ENCODE data around the gene HOATZ. TPM values are rescaled to one million over a fixed set of nuclear protein-coding genes. Genes with fewer than 3 reads are reported as not detected.
A peak's percentile ranks its signal among the peaks of the same experiment; 100 is the strongest.

Gene HOATZ
- total RNA-seq, 1 experiment from 2014 or later: not detected

DNA sequence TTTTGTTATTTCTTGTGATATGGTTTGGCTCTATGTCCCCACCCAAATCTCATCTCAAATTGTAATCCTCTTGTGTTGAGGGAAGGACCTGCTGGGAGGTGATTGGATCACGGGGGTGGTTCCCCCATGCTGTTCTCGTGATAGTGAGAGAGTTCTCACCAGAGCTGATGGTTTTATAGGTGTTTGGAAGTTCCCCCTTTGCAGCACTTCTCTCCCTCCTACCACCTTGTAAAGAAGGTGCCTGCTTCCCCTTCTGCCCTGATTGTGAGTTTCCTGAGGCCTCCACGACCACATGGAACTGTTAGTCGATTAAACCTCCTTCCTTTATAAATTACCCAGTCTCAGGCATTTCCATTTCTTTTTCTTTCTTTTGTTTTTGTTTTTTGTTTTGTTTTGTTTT is 63.2 kb downstream of the HOATZ start:
- no peak for DNase-seq (ENCODE audit: low spot score)

- no peak for DNase-seq (ENCODE audit: low spot score)
Observed at GRCh38 chr11:111581341-111581740, 66.8 kb downstream of the HOATZ start.

DNA sequence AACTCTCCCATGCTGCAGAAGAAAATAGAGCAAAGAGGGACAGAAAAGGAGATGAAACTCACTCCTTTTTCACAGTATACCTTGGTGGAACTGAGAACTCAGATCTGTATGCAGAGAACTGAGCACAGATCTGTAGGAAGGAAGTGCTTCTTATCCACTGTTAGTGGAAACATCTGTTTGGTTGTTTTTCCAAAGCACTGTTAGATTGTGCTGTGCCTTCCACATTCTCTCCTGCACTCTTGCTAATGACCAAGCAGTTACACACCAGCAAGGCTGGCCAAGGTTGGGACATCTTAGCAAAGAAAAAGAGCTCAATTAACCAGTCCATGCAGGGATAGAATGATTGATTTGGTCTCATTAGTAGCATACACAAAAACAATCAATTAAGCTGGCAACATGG is 67.6 kb downstream of the HOATZ start:
- DNase-seq (ENCODE audit: low spot score): no peak

DNA sequence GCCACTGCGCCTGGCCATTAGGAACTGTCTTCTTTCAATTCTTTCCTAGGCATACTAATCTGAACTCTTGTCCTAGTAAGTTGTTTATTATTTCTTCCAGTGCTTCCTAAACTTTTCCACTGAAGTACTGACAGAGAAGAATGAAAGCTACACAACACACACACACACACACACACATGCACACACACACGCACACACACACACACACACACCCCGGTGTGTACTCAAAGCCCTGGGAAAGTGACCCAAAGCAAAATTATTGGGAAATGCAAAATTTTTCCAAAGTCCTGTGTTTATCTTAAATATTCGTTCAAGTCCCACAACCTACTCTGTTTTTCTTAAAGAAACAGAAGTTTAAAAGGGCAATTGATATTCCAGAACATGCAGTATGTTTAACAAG is 68.3 kb downstream of the HOATZ start:
- no peak for DNase-seq (ENCODE audit: low spot score)

- no peak for DNase-seq (ENCODE audit: low spot score)
Observed at GRCh38 chr11:111585371-111585770, 70.8 kb downstream of the HOATZ start.

- peak; percentile 35 for DNase-seq (ENCODE audit: low spot score)
Observed at GRCh38 chr11:111586388-111586831, 71.8 kb downstream of the HOATZ start.

Other genes with a start within 250 kb of the HOATZ start
- not detected in 2 replicates for gene POU2AF3, start 216.2 kb upstream of the HOATZ start, total RNA-seq (2014; rRNA removed; shearing (Covaris generic))
- not detected in 2 replicates for gene POU2AF1, start 135.5 kb upstream of the HOATZ start, total RNA-seq (2014; rRNA removed; shearing (Covaris generic))
- 0.12 and 0.50 TPM in 2 replicates for gene BTG4, start 2.4 kb upstream of the HOATZ start, total RNA-seq (2014; rRNA removed; shearing (Covaris generic))
- gene LAYN, start 25.9 kb downstream of the HOATZ start, total RNA-seq (2014; rRNA removed; shearing (Covaris generic)): 150 and 160 TPM in 2 replicates
- 7.2 and 8.5 TPM in 2 replicates for gene SIK2, start 87.7 kb downstream of the HOATZ start, total RNA-seq (2014; rRNA removed; shearing (Covaris generic))

Data from A172 (cell line).